IMR-90 (cell line): ENCODE data around the gene FAM83F. TPM values are rescaled to one million over a fixed set of nuclear protein-coding genes. Genes with fewer than 3 reads are reported as not detected.

Experiments used
- ATAC-seq: fragments of 200-7000 bp; cut with Tn5 transposase; 2 replicates; pipeline ENCODE4 v1.9.1; 2020; ENCODE audit warnings: low read depth, mild to moderate bottlenecking, moderate library complexity
- BruUV-seq: library from RNA; stranded (reverse); fragments of 400-500 nt; replicated peaks from 2 replicates; lab custom pipeline; 2021; lab: Mats Ljungman, UMichigan
- CTCF ChIA-PET: fragments of 300-600 bp; formaldehyde crosslinking; extraction: SDS; loops from one replicate; lab custom pipeline; 2021; ENCODE audit warnings: antibody characterized with exemption; lab: Yijun Ruan, JAX
- POLR2A ChIA-PET: fragments of 300-600 bp; sonication (Branson Sonifier 250); formaldehyde crosslinking; loops from one replicate; lab custom pipeline; 2022; ENCODE audit warnings: antibody characterized with exemption; ENCODE audit not compliant: unreplicated experiment; lab: Charles Lee
- DNase-seq: peaks from one replicate; pipeline ENCODE4 v3.0.0; 2013
- H2AFZ ChIP-seq: replicated peaks from 2 replicates; pipeline ENCODE3; 2013; ENCODE audit warnings: low read length, mild to moderate bottlenecking; ENCODE audit not compliant: poor library complexity
- H2AK5ac ChIP-seq: 2 replicates; pipeline ENCODE4 v1.6.1; 2013; ENCODE audit warnings: low read depth, low read length, inconsistent platforms
- H2AK9ac ChIP-seq: replicated peaks from 2 replicates; pipeline ENCODE3; 2013; ENCODE audit warnings: mild to moderate bottlenecking, low read depth, low read length, moderate library complexity; ENCODE audit not compliant: poor library complexity
- H2BK120ac ChIP-seq: 2 replicates; pipeline ENCODE4 v1.6.1; 2013; ENCODE audit warnings: low read depth, low read length, inconsistent platforms
- H2BK15ac ChIP-seq: 3 replicates; pipeline ENCODE4 v1.6.1; 2013; ENCODE audit warnings: low read depth, low read length, inconsistent platforms
- H2BK20ac ChIP-seq: 2 replicates; pipeline ENCODE4 v1.6.1; 2013; ENCODE audit warnings: low read depth, mild to moderate bottlenecking, inconsistent platforms, low read length, moderate library complexity
- H2BK5ac ChIP-seq: 2 replicates; pipeline ENCODE4 v1.6.1; 2013; ENCODE audit warnings: mild to moderate bottlenecking, low read depth, low read length, inconsistent platforms; ENCODE audit not compliant: poor library complexity, severe bottlenecking
- H3K14ac ChIP-seq: replicated peaks from 2 replicates; pipeline ENCODE4 v1.6.1; 2013; ENCODE audit warnings: low read depth, low read length, inconsistent platforms
- H3K18ac ChIP-seq: 2 replicates; pipeline ENCODE4 v1.6.1; 2013; ENCODE audit warnings: low read depth, low read length, control low read depth
- H3K23ac ChIP-seq: 2 replicates; pipeline ENCODE4 v1.6.1; 2013; ENCODE audit warnings: low read depth, low read length, inconsistent platforms
- H3K27ac ChIP-seq: 2 replicates; pipeline ENCODE4 v1.5.1; 2013; ENCODE audit warnings: mild to moderate bottlenecking, control low read depth, low read length; ENCODE audit not compliant: insufficient read depth
- H3K27me3 ChIP-seq: 2 replicates; pipeline ENCODE4 v1.6.1; 2013; ENCODE audit warnings: low read length; ENCODE audit not compliant: control insufficient read depth, insufficient read depth
- H3K36me3 ChIP-seq: 2 replicates; pipeline ENCODE4 v1.6.1; 2013; ENCODE audit warnings: low read length, mixed read lengths; ENCODE audit not compliant: control insufficient read depth, insufficient read depth
- H3K4ac ChIP-seq: 2 replicates; pipeline ENCODE4 v1.6.1; 2013; ENCODE audit warnings: low read depth, low read length, inconsistent platforms
- H3K4me1 ChIP-seq: 2 replicates; pipeline ENCODE4 v1.6.1; 2013; ENCODE audit warnings: low read length, mixed read lengths; ENCODE audit not compliant: control insufficient read depth, insufficient read depth
- H3K4me2 ChIP-seq: 2 replicates; pipeline ENCODE4 v1.6.1; 2013; ENCODE audit warnings: low read depth, mild to moderate bottlenecking, control low read depth, low read length, moderate library complexity
- H3K4me3 ChIP-seq: 2 replicates; pipeline ENCODE4 v1.5.1; 2013; ENCODE audit warnings: low read depth, mild to moderate bottlenecking, control low read depth, low read length, moderate library complexity; ENCODE audit not compliant: insufficient read depth
- H3K56ac ChIP-seq: 2 replicates; pipeline ENCODE4 v1.6.1; 2013; ENCODE audit warnings: low read length, inconsistent platforms; ENCODE audit not compliant: insufficient read depth; ENCODE audit errors: extremely low read depth
- H3K79me1 ChIP-seq, 2 experiments: 2 replicates each; pipeline ENCODE4 v1.6.1; 2013; ENCODE audit warnings: low read length in 2 of 2, inconsistent platforms in 1 of 2, low read depth in 1 of 2
- H3K9ac ChIP-seq: 2 replicates; pipeline ENCODE4 v1.6.1; 2013; ENCODE audit warnings: low read depth, low read length, control low read depth
- H3K9me1 ChIP-seq: 2 replicates; pipeline ENCODE4 v1.6.1; 2013; ENCODE audit warnings: low read length, inconsistent platforms; ENCODE audit not compliant: insufficient read depth
- H3K9me3 ChIP-seq: 2 replicates; pipeline ENCODE4 v1.6.1; 2013; ENCODE audit warnings: low read length; ENCODE audit not compliant: control insufficient read depth, insufficient read depth
- H4K20me1 ChIP-seq: 2 replicates; pipeline ENCODE4 v1.6.1; 2013; ENCODE audit warnings: low read length, inconsistent platforms; ENCODE audit not compliant: insufficient read depth
- H4K5ac ChIP-seq: 2 replicates; pipeline ENCODE4 v1.6.1; 2013; ENCODE audit warnings: mild to moderate bottlenecking, low read depth, low read length, control low read depth
- H4K8ac ChIP-seq, 2 experiments: 2 replicates each; pipeline ENCODE4 v1.6.1; 2013; ENCODE audit warnings: low read depth in 2 of 2, low read length in 2 of 2, control low read depth in 1 of 2, inconsistent platforms in 1 of 2
- H4K91ac ChIP-seq: 2 replicates; pipeline ENCODE4 v1.6.1; 2013; ENCODE audit warnings: low read depth, low read length, inconsistent platforms; ENCODE audit not compliant: insufficient read depth
- CTCF ChIP-seq: conservative IDR thresholded peaks from 2 replicates; pipeline ENCODE4 v1.5.1; 2012; ENCODE audit warnings: mild to moderate bottlenecking, low read depth, low read length, improper control_type of control experiment
- FOS ChIP-seq: fragments of 150-350 bp; IDR thresholded peaks from 2 replicates; pipeline ENCODE4 v1.6.1; 2016; ENCODE audit warnings: low read depth, low read length
- MAFK ChIP-seq: IDR thresholded peaks from 2 replicates; pipeline ENCODE4 v1.6.1; 2012; ENCODE audit warnings: low read depth, low read length, improper control_type of control experiment
- MAZ ChIP-seq: IDR thresholded peaks from 2 replicates; pipeline ENCODE4 v1.6.1; 2012; ENCODE audit warnings: low read depth, mild to moderate bottlenecking, low read length, improper control_type of control experiment, moderate library complexity, borderline replicate concordance
- POLR2A ChIP-seq: IDR thresholded peaks from 2 replicates; pipeline ENCODE4 v1.6.1; 2012; ENCODE audit warnings: mild to moderate bottlenecking, low read depth, low read length
- SMC3 ChIP-seq: fragments of 150-350 bp; IDR thresholded peaks from 2 replicates; pipeline ENCODE4 v1.6.1; 2016; ENCODE audit warnings: low read depth, mild to moderate bottlenecking, antibody characterized with exemption, low read length, moderate library complexity
- WGBS, 2 experiments: methylation state at CpG; one replicate each; pipeline versions ENCODE4 v1.1.5 to v1.1.7; 2013; ENCODE audit warnings: missing lambda C conversion rate in 2 of 2; ENCODE audit not compliant: insufficient read length in 1 of 2; ENCODE audit errors: extremely low coverage in 2 of 2; 5-methylcytosine and 5-hydroxymethylcytosine counted together
- dilution Hi-C: fragments of 300-500 bp; cut with HindIII; formaldehyde crosslinking; loops from one replicate; pipeline ENCODE4 v1.14.3; 2018; ENCODE audit warnings: low sequenced_read_pairs; ENCODE audit not compliant: unreplicated experiment
- in situ Hi-C: fragments of 300-500 bp; cut with MboI; formaldehyde crosslinking; loops from 3 replicates; pipeline ENCODE4 v1.14.3; 2019; ENCODE audit warnings: low sequenced_read_pairs, inconsistent platforms, mixed read lengths
- intact Hi-C: fragments of 100-400 bp; cut with micrococcal nuclease; formaldehyde crosslinking; loops from 2 replicates; pipeline ENCODE4 v1.10.0; 2022
- polyA plus RNA-seq, 3 experiments: library from polyadenylated mRNA; depleted of rRNA; stranded (reverse); fragments of >200 nt; gene quantifications; 2 replicates each; pipeline ENCODE4 v1.2.3, GENCODE V29; 2012; ENCODE audit warnings: low replicate concordance in 1 of 3
- total RNA-seq: library from RNA; depleted of rRNA; stranded (reverse); fragments of >200 nt; gene quantifications from 2 replicates; pipeline ENCODE4 v1.2.3, GENCODE V29; 2012
- TF ChIP-seq, protein P1 (sequence below): fragments of 150-350 bp; IDR thresholded peaks from 2 replicates; pipeline ENCODE4 v1.6.1; 2017; ENCODE audit warnings: mild to moderate bottlenecking, antibody characterized with exemption, low read length, low read depth

FAM83F gene
- total and polyA plus RNA-seq, 2 of the 4 experiments (the other 2 are of a cell fraction): not detected

- H2AFZ ChIP-seq: no peak overlapping the region
- no peak for TF ChIP-seq POLR2A
- no peak for TF ChIP-seq SMC3
- no peak for TF ChIP-seq FOS
- TF ChIP-seq MAFK: no peak
- TF ChIP-seq CTCF: no peak
- no peak for TF ChIP-seq MAZ
- TF ChIP-seq, protein P1, sequence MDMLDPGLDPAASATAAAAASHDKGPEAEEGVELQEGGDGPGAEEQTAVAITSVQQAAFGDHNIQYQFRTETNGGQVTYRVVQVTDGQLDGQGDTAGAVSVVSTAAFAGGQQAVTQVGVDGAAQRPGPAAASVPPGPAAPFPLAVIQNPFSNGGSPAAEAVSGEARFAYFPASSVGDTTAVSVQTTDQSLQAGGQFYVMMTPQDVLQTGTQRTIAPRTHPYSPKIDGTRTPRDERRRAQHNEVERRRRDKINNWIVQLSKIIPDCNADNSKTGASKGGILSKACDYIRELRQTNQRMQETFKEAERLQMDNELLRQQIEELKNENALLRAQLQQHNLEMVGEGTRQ: no peak
- 0 out of 2 replicates have a peak overlapping the region, but pooled peaks have one; percentile 5 for H2BK20ac ChIP-seq
- in situ Hi-C loops (no loop called here), dilution Hi-C loops (no loop called here), intact Hi-C loops (no loop called here)
- CTCF ChIA-PET: interaction anchor here (0.7 kb wide), 1 partner anchor 330 kb away, joined by 4 read pairs; no protein-coding TSS in a partner anchor
- no peaks in the 10 kb centered on the region for H3K9me3 ChIP-seq
- H4K20me1 ChIP-seq: no peaks in the 10 kb centered on the region
- no peak overlapping the region for H2BK5ac ChIP-seq
- no peak overlapping the region; the same call in 1 of the 2 replicates for H2AK5ac ChIP-seq
- no peak overlapping the region for H4K5ac ChIP-seq
- H3K9me1 ChIP-seq: 0 out of 2 replicates have a peak, but pooled peaks cover 2% of the 10 kb centered on the region
- no peak overlapping the region for H3K9ac ChIP-seq
- H3K4me2 ChIP-seq: no peak overlapping the region
- H2BK120ac ChIP-seq: peak overlapping the region; percentile 27
- H3K23ac ChIP-seq: no peak overlapping the region
- no peak overlapping the region for H3K4ac ChIP-seq
- peaks cover 7% of the 10 kb centered on the region for H3K4me1 ChIP-seq
- no CpG with 5 or more reads among the region's 2 CpGs for WGBS, 2 experiments
- DNase-seq: no peak
- no peak overlapping the region for H2AK9ac ChIP-seq
- no peaks in the 10 kb centered on the region for H3K36me3 ChIP-seq
- H3K79me1 ChIP-seq: no peaks in the 10 kb centered on the region
- no peak overlapping the region for H3K14ac ChIP-seq
- H3K27me3 ChIP-seq: peaks cover 11% of the 10 kb centered on the region
- no peak overlapping the region for H3K27ac ChIP-seq
- H3K4me3 ChIP-seq: no peak overlapping the region
- H4K91ac ChIP-seq: no peak overlapping the region
- no peak for ATAC-seq
- POLR2A ChIA-PET: no interaction called here
- peak overlapping the region; percentile 27; the same call in 1 of the 3 replicates for H2BK15ac ChIP-seq
- H4K8ac ChIP-seq: no peak overlapping the region
- BruUV-seq: no TSS peak
- H3K18ac ChIP-seq: peak overlapping the region; percentile 34; the same call in 1 of the 2 replicates
- no peak overlapping the region for H3K56ac ChIP-seq
Observed at GRCh38 chr22:39955675-39956074, 39.1 kb upstream of the FAM83F start.
